Measurements from ENCODE around the gene ATXN7L1. TPM values are rescaled to one million over a fixed set of nuclear protein-coding genes. Genes with fewer than 3 reads are reported as not detected.

Gene ATXN7L1
- total and polyA plus RNA-seq, 2 of the 8 experiments (the other 6 are each of a cell fraction or from before 2014, with no cell fraction given): 14.3 to 34.0 TPM

- H3K9ac ChIP-seq (replicated peaks in 1 of 4; ENCODE audit: extremely low read depth in 1 of 4, low read depth in 3 of 4, low read length in 3 of 4): peak overlapping the region in 2 of 4 experiments; percentile 26 to 44; a peak in 4 of 7 replicates
- no peaks in the 10 kb centered on the region for H4K20me1 ChIP-seq (replicated peaks in 1 of 2; ENCODE audit: control insufficient read depth in 1 of 2, insufficient read depth in 2 of 2, low read length in 2 of 2)
- H3K79me1 ChIP-seq (ENCODE audit: low read depth, low read length): 0 out of 2 replicates have a peak, but pooled peaks cover 2% of the 10 kb centered on the region
- H3K4me3 ChIP-seq (ENCODE audit: extremely low read depth in 1 of 4, insufficient read depth in 2 of 4, low read depth in 3 of 4, low read length in 4 of 4): peak overlapping the region in 2 of 4 experiments; percentile 7 to 30; a peak in 3 of 8 replicates
- H2BK5ac ChIP-seq (ENCODE audit: low read depth, low read length): peak overlapping the region; percentile 93
- peak overlapping the region; percentile 45 to 78 for H3K4me2 ChIP-seq (ENCODE audit: insufficient read depth in 1 of 2, low read depth in 2 of 2, low read length in 2 of 2)
- H2AFZ ChIP-seq (ENCODE audit: low read length): no peak overlapping the region
- H2BK20ac ChIP-seq (ENCODE audit: low read length): peak overlapping the region; percentile 92; the same call in 1 of the 2 replicates
- H3K27me3 ChIP-seq (replicated peaks in 1 of 4; ENCODE audit: control insufficient read depth in 3 of 4, extremely low read depth in 1 of 4, insufficient read depth in 3 of 4, low read length in 3 of 4): no peaks in the 10 kb centered on the region; a peak in 1 of 7 replicates
- H3K23ac ChIP-seq (ENCODE audit: insufficient read length): no peak overlapping the region
- peak in 1 of 2 experiments; percentile 66; a peak in 2 of 3 replicates for TF ChIP-seq POLR2A (IDR thresholded peaks at IDR 0.05; ENCODE audit: control extremely low read depth in 1 of 2, low read depth in 2 of 2, low read length in 2 of 2)
- 0 out of 2 replicates have a peak, but pooled peaks have one; percentile 21 for TF ChIP-seq TAF1 (IDR thresholded peaks at IDR 0.05; ENCODE audit: low read depth, low read length)
- TF ChIP-seq TAF7 (optimal IDR thresholded peaks at IDR 0.05; ENCODE audit: borderline replicate concordance, low read depth, low read length): peak; percentile 27
- TF ChIP-seq, protein P1, sequence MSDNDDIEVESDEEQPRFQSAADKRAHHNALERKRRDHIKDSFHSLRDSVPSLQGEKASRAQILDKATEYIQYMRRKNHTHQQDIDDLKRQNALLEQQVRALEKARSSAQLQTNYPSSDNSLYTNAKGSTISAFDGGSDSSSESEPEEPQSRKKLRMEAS (IDR thresholded peaks at IDR 0.05): peak; percentile 55; the same call in 1 of the 2 replicates
- TF ChIP-seq RAD21 (IDR thresholded peaks at IDR 0.05 in 1 of 2, conservative IDR thresholded peaks at IDR 0.05 in 1 of 2; ENCODE audit: low read depth in 2 of 2, low read length in 2 of 2): peak in 1 of 2 experiments; percentile 1; a peak in 1 of 4 replicates
- TF ChIP-seq ASH2L (IDR thresholded peaks at IDR 0.05; ENCODE audit: low read length): peak; percentile 64
- no peak for TF ChIP-seq CEBPB (IDR thresholded peaks at IDR 0.05; ENCODE audit: low read depth, low read length)
- no peak for TF ChIP-seq CTBP2 (IDR thresholded peaks at IDR 0.05; ENCODE audit: borderline replicate concordance, insufficient read depth, insufficient read length, low read length)
- peak overlapping the region; percentile 56; the same call in 1 of the 2 replicates for H2AK5ac ChIP-seq (ENCODE audit: low read depth, low read length)
- H3K27ac ChIP-seq (ENCODE audit: low read depth, low read length): peak overlapping the region; percentile 73; the same call in 1 of the 2 replicates
- peak overlapping the region; percentile 7; the same call in 1 of the 2 replicates for H4K8ac ChIP-seq (ENCODE audit: extremely low read depth, insufficient read depth, low read length)
- no peak overlapping the region for H3K14ac ChIP-seq (ENCODE audit: insufficient read length)
- peaks cover 22 to 35% (median 28%) of the 10 kb centered on the region in 4 experiments for H3K4me1 ChIP-seq (replicated peaks in 1 of 4; ENCODE audit: control insufficient read depth in 3 of 4, insufficient read depth in 4 of 4, low read length in 3 of 4)
- peaks cover 0 to 15% of the 10 kb centered on the region in 2 experiments; a peak in 1 of 4 replicates for H3K79me2 ChIP-seq (ENCODE audit: control insufficient read depth in 1 of 2, insufficient read depth in 2 of 2, low read length in 2 of 2)
- no peak overlapping the region for H2BK15ac ChIP-seq (ENCODE audit: low read length)
- H4K5ac ChIP-seq (ENCODE audit: insufficient read length, low read depth, low read length): peak overlapping the region; percentile 63
- peak overlapping the region; percentile 27 for H3K56ac ChIP-seq (replicated peaks; ENCODE audit: insufficient read length, low read depth, low read length)
- no peaks in the 10 kb centered on the region for H3K36me3 ChIP-seq (ENCODE audit: control insufficient read depth in 2 of 4, insufficient read depth in 4 of 4, low read length in 3 of 4)
- H3K4ac ChIP-seq (replicated peaks; ENCODE audit: insufficient read length, low read depth, low read length): peak overlapping the region; percentile 88
- peak overlapping the region; percentile 88 for H3K18ac ChIP-seq (ENCODE audit: extremely low read depth, low read length)
- H2BK120ac ChIP-seq (replicated peaks; ENCODE audit: low read depth, low read length): peak overlapping the region; percentile 85
- ChIA-PET POLR2A (ENCODE audit: partially characterized antibody) (interaction anchor here (0.6 to 1.8 kb wide), 12 partner anchors 9 to 423 kb away, joined by 3 to 7 read pairs (median 3); partner anchors contain the start of gene SYPL1), CTCF (ENCODE audit: partially characterized antibody) (interaction anchor here (0.5 to 9.4 kb wide), 40 partner anchors 11 to 353 kb away, joined by 3 to 69 read pairs (median 4); partner anchors contain the start of gene ATXN7L1)
- peak overlapping the region; percentile 98 for H2BK12ac ChIP-seq (ENCODE audit: low read depth, low read length)
- H3K9me3 ChIP-seq (ENCODE audit: insufficient read depth in 2 of 2, low read depth in 1 of 2, low read length in 1 of 2): no peaks in the 10 kb centered on the region
- peaks cover 3% of the 10 kb centered on the region for H3K23me2 ChIP-seq (ENCODE audit: low read depth, low read length)
- FAIRE-seq (no peak), DNase-seq (ENCODE audit: low read depth in 1 of 2, low spot score in 2 of 2) (peak; percentile 61 to 66)
- H4K91ac ChIP-seq (replicated peaks; ENCODE audit: insufficient read length, low read length): peak overlapping the region; percentile 69
- WGBS, 2 experiments (ENCODE audit: extremely low coverage in 1 of 2, insufficient coverage in 1 of 2, insufficient read length in 1 of 2, insufficient replicate concordance in 2 of 2, low coverage in 1 of 2, low lambda C conversion rate in 2 of 2, missing lambda C conversion rate in 1 of 2): 32% methylated on average over 11 of the region's 13 CpGs; no CpG with 5 or more reads in 1 of the 2 experiments
These were observed 187.2 kb downstream of the ATXN7L1 start for GRCh38 chr7:105689067-105689819.

Measured in H1 (cell line).